HG03175 (cell line): ENCODE results near the gene AFTPH.

Source experiments
- ATAC-seq: cut with Tn5 transposase; IDR thresholded peaks from one replicate; pipeline ENCODE4 v1.9.1; 2021; ENCODE audit warnings: mild to moderate bottlenecking, moderate library complexity; ENCODE audit not compliant: unreplicated experiment

Gene AFTPH

GRCh38 chr2:64609227-64609941 is 85.3 kb downstream of the AFTPH start:
- ATAC-seq: peak; percentile 37

- ATAC-seq: no peak
These were observed 85.8 kb downstream of the AFTPH start for GRCh38 chr2:64609942-64610281.

- no peak for ATAC-seq
These were observed 86.3 kb downstream of the AFTPH start for GRCh38 chr2:64610316-64610855.

- ATAC-seq: no peak
These were observed 88.6 kb downstream of the AFTPH start for GRCh38 chr2:64612575-64613195.

- ATAC-seq: no peak
These were observed 89.1 kb downstream of the AFTPH start for GRCh38 chr2:64613276-64613675.

GRCh38 chr2:64615192-64615763 is 91.2 kb downstream of the AFTPH start:
- ATAC-seq: no peak

GRCh38 chr2:64615844-64616536 is 91.9 kb downstream of the AFTPH start:
- no peak for ATAC-seq

- no peak for ATAC-seq
These were observed 93.6 kb downstream of the AFTPH start for GRCh38 chr2:64617631-64618151.

GRCh38 chr2:64620661-64621060 is 96.5 kb downstream of the AFTPH start:
- ATAC-seq: no peak

- no peak for ATAC-seq
These were observed 98.5 kb downstream of the AFTPH start for GRCh38 chr2:64622443-64623241.

- no peak for ATAC-seq
These were observed 99.2 kb downstream of the AFTPH start for GRCh38 chr2:64623242-64623850.

GRCh38 chr2:64624108-64624610 is 100.0 kb downstream of the AFTPH start:
- no peak for ATAC-seq

- ATAC-seq: no peak
These were observed 100.7 kb downstream of the AFTPH start for GRCh38 chr2:64624862-64625261.

GRCh38 chr2:64625299-64626145 is 101.4 kb downstream of the AFTPH start:
- no peak for ATAC-seq

- ATAC-seq: no peak
These were observed 102.2 kb downstream of the AFTPH start for GRCh38 chr2:64626146-64626809.

GRCh38 chr2:64626963-64627760 is 103.0 kb downstream of the AFTPH start:
- no peak for ATAC-seq
